GM19452 (cell line): ENCODE data around the gene MACROD2.
"Not testable (repeated sequence)": the region's sequence is repeated elsewhere in the genome, so short reads cannot be mapped to it uniquely, and the experiment has no call there.

Source experiments
- ATAC-seq: cut with Tn5 transposase; IDR thresholded peaks from one replicate; pipeline ENCODE4 v1.9.1; 2021; ENCODE audit not compliant: unreplicated experiment

MACROD2 gene

DNA sequence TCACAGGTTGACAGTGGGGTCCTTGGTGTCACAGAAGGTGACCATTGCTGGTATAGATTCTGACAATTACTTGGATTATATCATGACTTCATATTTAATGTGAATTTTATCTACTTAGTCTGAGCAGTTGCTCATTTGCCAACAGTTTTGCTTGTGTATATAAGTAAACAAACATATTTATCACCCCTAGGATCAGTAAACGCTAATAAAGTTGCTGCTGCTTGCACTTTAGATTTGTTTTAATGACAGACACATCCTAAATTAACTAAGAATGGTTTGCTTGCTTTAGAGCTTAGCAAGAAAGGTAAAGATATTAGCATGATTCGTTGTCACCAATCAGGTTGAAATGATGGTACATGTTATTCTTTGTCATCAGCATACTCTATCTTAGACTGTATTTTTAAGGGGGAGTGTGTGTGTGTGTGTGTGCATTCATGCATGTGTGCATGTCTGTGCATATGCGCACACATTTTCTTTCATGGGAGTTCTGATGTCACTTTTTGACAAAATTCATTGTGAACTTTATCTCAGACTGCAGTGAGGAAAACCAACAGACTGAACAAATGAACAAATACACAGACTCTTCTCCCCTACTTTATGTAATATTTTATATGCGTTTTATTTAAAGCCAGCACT is 1124.7 kb downstream of the MACROD2 start:
- no peak for ATAC-seq

GRCh38 chr20:15122613-15123012 is 1127.3 kb downstream of the MACROD2 start:
- no peak for ATAC-seq

DNA sequence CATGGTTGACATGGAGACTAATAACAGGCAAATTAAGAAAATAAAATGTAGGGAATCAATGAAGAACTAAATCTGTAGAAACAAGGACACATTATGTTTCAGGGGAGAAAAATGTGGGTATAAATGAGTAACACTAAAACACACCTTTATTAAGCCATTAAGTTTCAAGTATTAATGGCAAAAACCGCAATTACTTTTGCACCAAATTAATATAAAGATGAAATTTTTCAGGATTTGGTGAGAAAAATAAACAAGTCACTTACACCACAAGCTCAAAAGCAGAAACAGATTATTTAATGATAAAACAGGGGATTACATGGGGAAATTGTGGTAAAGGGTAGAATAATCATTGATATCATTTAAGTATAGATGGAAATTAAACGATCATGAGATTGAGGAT is 1135.9 kb downstream of the MACROD2 start:
- no peak for ATAC-seq

DNA sequence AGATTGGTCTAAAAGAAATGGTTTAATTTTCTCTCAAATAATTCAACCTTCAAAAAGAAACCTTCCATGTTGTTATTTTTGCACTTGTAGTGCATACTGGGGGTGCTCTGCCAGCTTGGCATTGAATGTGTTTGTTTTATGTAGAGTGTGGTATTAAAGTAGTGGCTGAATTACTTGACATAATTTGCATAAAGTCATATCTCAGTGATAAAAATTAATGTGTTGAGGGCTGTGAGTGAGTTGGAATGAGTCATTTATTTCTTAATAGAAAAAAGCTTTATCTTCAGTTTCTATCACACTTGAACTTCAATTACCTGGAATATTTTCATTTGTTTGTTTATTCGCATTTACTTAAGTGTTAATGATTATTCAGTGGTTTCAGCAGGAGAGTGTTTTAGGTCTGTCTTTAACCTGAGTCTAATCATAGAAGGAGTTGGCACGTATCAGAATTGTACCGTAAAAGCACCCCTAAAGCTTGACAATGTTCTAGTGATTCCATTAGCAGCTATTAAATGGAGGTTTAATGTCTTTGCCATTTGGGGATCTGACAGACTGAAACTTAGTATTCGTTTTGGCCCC is 1143.3 kb downstream of the MACROD2 start:
- ATAC-seq, result no peak

DNA sequence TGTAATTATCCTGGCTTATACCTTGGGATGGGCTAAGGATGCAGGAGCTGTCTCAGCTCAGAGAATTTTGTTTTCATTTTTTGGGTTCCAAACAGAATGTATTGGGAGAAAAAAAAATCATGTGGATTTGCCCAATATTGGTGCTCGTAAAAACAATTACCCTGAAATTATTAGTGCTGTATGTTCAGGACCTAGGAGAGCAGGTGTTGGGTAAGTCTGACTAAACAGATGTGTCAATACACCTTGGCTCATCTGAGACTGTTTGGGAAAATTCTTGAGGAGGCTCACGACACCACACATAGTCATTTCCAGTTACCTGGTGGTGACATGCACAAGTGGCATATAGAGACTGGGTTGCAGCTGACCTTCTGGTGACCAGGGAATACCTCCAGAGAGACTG is 1144.2 kb downstream of the MACROD2 start:
- ATAC-seq, result no peak

DNA sequence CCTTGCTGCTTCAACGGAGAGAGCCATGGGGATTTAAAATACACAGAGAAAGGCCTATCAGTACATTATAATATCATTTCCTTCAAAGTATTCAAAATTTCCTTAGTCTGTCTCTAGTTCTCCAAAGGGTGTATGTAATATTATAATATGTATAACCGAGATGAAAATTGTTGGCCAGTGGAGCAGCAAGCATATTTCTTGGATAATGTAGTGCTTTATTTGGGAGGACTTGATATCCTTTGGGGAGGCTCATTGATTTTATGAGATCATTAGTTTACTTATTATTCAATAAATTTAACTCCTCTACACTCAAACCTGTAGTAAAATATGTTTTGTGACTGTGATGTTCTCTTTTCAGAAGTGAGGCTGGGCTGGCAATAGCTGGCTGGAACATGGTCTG is 1145.0 kb downstream of the MACROD2 start:
- ATAC-seq, result no peak

- not testable (repeated sequence) for ATAC-seq
Measured at GRCh38 chr20:15140940-15141339, 1145.6 kb downstream of the MACROD2 start.

DNA sequence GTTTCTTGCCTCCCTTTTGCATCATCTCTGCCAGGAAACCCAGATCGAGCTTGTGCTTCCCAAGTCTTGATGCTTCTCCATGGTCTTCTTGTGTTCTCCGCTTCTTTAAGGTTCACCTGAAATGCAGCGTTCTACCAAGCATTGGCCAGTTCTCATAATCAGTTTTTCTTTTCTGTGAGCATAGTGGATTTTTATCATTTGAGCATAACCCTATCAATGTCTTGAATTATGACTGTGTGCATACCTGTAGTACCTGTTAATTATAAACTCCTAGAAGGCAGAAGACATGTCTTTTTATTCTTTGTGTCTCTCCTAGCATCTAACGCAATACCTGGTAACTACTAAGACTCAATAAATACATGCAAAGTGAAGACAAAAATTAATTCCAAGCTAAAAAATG is 1146.5 kb downstream of the MACROD2 start:
- no peak for ATAC-seq

DNA sequence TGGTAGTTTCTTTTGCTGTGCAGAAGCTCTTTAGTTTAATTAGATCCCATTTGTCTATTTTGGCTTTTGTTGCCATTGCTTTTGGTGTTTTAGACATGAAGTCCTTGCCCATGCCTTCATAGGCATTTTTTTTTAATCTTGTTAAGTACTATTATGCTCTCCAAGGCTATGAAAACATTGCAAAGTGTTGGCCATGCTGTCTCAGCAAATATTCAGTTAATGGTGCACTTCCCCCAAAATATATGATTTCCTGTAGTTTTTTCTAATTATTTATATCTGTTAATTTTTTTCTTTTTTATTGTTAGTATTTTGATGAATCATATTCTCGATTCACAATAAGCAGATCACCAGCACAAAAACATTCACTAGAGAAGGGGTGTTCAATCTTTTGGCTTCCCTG is 1148.2 kb downstream of the MACROD2 start:
- ATAC-seq, result no peak

DNA sequence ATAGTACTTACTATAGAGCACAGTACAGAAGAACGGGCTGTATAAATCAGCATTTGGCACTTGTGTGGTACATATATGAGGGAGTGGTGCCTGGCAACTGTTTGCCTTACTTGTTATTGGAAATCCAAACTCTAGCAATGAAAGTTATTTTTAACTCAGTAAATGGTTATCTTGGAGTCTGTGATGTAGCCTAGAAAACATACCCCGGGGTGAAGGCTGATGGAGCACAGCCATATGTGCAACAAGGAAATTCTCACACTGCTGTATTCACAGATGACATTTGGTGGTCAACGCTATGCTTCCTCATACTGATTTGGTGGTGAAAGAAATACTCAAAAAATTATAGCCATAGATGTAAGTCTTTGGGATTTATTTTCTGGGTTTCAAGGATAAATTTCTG is 1149.6 kb downstream of the MACROD2 start:
- no peak for ATAC-seq

GRCh38 chr20:15146948-15147347 is 1151.6 kb downstream of the MACROD2 start:
- no peak for ATAC-seq

GRCh38 chr20:15154070-15154469 is 1158.8 kb downstream of the MACROD2 start:
- no peak for ATAC-seq

DNA sequence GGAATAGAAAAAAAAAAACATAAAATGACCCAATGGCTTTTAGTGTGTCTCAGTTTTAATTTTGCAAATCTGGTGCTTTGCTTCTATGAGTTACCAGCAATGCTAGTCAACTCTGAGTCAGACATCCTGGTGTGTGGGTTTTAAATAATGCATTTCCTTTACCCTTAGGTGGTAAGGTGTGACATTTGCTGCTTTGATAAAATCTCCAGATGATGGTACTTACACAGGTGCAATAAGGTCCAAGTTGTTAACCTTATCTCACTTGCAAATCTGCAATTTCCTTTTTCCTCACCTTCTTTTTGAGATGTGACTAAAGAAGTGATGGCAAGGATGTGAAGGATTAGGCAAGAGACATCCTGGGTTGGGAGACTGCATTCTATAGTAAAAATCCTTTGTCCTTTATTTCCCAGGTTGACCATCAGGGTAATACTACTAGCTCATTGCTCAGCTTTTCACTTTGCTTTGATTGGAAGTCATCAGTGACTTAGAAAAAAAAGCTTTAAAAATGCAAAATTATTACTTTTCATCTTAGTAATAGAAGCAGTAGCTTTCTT is 1160.6 kb downstream of the MACROD2 start:
- ATAC-seq, result no peak

GRCh38 chr20:15158533-15158932 is 1163.2 kb downstream of the MACROD2 start:
- no peak for ATAC-seq

DNA sequence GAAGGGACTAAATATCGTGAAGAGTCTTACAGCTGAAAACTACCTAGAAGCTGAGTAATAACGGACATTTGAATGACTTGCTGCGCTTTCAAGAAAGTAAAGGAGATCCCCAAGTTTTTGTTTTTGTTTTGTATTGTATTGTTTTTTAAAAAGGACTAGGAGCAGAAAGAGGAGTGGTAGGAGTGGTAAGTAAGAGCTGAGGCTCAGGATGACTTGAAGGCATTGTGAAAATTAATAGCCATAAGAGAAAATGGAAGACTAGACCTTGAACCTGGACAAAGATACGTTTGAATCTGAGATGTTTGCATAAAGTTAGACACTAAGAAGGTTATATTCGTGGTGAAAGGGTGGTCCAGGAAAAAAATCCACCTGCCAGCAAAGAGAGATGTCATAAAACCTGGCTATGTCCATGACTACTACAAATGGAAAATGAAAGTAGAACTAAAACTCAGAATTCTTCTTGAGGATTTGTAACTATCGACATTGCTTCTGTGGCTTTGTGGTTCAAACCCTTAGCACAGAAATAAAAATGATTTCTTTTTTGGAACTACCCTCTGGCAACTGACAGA is 1166.8 kb downstream of the MACROD2 start:
- peak; percentile 83 for ATAC-seq

DNA sequence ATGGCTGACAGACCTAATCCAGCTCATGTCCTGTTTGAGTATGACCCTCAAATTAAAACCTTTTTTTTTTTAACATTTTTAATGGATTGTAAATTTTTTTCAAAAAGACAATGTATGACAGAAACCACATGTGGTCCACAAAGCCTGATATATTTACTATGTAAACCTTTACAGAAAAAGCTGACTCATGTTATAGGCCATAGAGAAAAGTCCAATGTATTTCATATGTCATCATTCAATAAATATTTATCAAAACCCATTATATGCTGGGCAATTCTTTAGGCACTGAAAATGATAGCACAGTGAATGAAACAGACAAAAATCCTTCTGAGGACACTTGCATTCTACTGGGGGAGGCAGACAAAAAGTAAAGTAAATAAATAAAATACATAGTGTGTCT is 1168.3 kb downstream of the MACROD2 start:
- no peak for ATAC-seq

DNA sequence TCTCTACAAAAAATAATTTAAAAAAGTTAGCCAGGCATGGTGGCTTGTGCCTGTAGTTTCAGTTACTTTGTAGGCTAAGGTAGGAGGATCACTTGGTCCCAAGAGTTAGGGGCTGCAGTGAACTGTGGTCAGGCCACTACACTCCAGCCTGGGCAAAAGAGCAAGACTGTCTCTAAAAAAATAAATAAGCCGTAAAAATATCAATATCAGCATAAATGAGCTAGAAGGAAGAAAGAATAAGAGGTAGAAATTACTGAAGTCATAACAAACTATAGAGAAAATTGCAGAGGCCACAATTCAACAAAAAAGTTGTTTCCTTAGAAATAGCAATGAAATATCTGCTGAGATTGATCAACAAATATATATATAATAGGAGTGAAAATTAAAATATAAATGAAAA is 1169.4 kb downstream of the MACROD2 start:
- no peak for ATAC-seq

GRCh38 chr20:15166744-15167143 is 1171.4 kb downstream of the MACROD2 start:
- ATAC-seq, result no peak

GRCh38 chr20:15171016-15171415 is 1175.7 kb downstream of the MACROD2 start:
- no peak for ATAC-seq

DNA sequence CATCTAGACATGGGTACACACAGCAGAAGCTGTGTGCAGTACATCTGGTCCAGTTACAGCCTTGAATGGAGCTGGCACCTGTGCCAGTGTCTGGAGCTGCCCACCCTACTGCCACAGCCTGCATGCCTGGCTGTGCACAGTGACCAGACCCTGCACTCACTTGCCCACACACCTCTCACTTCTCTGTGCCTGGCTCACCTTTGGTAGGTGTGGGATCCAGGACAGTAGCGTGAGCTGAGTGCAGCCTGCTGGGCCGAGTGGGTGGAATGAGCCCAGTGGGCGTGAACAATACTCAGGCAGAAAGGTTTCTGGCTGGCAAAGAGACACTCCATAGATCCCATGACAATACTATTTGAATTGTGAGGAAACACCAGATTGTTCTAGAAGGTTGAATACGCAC is 1181.6 kb downstream of the MACROD2 start:
- ATAC-seq, result no peak

DNA sequence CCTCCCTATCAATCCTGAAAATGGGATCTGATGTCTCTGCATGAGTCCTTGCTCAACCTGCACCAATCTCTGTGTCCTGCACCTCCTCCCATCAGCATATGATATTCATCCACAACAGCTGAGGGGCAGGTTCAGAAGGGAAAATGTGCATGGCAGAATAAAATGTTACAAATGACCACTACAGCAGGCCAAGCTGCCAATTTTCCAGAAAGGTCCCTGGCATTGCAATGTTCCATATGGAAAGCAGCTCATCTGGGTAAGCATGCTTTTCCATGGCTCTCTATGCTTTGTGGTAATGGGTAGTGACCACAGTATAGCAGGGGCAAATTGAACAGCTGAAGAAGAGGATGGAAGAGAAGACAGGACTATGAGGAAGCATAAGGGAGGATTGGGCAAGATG is 1183.3 kb downstream of the MACROD2 start:
- no peak for ATAC-seq

DNA sequence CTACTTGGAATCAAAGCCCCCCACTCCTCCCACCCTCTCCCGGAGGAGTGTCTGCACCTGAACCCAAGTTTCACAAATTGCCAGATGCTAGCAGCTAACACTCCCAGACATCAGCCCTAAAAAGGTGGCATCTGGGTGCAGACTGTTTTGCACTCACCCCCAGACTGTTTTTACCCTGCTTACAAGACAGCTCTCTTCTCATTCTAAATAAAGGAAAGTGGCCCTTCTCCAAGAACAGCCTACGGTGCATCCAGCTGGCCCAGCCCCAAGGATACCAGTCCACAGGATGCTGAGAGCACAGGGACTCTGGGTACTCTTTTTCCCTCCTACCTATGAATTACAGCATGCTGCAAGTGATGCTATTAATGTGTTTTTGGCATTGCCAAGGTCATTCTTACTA is 1184.1 kb downstream of the MACROD2 start:
- ATAC-seq, result no peak

DNA sequence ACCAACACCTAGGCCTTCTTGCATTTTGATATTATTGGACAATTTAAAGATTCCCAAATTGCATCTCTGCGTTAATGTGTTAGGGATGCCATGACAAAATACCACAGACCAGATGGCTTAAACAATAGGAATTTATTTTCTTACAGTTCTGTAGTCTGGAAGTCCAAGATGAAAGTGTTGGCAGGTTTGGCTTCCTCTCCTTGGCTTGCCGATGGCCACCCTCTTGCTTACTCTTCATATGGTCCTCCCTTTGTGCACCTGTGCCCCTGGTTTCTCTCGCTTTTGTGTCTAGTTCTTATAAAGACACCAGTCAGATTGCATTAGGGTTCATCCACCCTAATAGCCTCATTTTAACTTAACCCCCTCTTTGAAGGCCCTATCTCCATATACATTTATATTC is 1184.5 kb downstream of the MACROD2 start:
- ATAC-seq, result no peak
